Ecto neural progenitor cell (in vitro differentiated cells): ENCODE results near the gene YJEFN3.
A peak's percentile ranks its signal among the peaks of the same experiment; 100 is the strongest.

Source experiments
- DNase-seq: peaks from one replicate; pipeline ENCODE4 v3.0.0-alpha.2; 2018; ENCODE audit warnings: low spot score

YJEFN3 gene

DNA sequence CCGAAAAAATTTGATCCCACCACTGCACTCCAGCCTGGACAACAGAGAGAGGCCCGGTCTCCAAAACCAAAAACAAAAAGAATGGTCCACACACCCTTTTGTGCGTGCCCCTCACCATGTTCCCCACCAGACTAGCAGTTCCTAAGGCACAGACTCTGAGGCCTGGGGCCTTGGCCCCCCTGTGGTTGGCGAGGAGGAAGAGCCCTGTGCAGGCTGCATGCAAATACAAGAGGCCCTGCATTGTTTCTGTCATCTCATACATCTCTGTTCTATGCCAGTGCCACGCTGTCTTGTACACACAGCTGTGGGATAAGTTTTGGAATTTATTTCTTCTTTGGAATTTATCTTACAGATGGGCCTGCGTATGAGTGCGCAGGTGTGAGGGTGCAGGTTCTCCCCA is 4.7 kb upstream of the YJEFN3 start:
- DNase-seq = no peak

DNA sequence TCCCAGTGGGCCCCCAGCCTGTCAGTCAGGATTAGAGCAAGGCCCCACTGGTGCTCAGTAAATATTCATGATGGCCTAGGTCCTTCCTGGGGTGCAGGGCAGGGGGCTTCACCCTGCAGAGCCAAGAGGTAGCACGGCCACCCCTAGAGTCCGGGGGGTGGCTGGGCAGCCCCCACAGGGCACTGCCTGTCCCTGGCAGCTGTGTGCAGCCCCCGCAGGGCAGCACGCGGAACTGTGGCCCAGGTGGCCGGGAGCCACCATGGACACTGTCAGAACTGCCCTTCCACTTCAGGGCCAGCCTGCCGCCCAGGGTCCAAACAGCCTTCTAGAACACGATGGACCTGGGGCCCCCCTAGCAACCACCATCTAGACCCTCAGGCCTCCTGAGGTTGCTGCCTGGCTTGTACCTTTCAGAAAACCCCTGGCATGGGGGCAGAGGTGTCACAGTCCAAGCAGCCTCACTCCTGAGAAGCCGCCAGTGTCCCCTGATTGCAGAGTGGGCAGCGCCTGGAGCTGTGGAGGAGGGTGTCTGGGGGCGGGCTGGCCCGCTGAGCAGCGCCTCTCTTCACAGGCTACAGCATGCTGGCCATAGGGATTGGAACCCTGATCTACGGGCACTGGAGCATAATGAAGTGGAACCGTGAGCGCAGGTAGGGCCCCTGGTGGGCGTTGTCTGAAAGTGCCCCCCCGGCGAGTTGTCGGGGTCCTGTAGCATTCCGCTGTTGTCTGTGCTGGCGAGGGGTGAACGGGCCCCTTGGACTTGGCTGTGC is 2.9 kb upstream of the YJEFN3 start:
- DNase-seq = no peak

DNA sequence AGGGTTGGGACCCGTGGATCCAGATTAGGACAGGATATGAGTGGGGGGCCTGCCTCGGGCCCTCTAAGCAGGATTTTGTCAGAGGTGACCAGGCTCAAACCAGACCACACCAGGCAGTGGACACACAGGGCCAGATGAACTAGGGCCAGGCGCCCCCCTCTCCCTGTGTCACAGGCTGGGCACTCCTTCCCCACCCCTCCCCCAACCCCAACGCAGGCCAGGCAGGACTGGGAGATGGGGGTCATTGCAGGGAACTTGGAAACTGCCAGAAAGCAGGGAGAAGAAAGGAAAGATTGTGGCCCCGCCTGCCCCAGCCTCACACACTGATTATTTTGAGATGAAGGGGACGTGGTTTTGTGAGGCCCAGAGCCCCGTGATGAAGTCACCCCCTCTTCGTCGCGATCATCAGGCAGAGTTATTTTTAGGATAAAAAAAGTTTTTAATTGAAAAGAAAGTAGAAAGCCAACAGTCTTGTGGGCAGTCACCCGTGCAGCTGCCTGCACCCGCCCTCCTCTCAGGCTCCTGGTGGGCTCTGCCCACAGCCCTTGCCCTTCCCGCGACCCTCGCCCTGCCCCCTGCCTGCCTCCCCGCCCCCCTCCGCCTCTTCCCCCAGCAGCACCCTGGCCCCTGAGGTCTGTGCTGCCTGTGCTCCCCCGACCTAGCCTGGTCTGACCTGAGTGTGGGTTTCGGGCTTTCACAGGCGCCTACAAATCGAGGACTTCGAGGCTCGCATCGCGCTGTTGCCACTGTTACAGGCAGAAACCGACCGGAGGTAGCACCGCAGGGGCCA is 1.9 kb upstream of the YJEFN3 start:
- DNase-seq = no peak

DNA sequence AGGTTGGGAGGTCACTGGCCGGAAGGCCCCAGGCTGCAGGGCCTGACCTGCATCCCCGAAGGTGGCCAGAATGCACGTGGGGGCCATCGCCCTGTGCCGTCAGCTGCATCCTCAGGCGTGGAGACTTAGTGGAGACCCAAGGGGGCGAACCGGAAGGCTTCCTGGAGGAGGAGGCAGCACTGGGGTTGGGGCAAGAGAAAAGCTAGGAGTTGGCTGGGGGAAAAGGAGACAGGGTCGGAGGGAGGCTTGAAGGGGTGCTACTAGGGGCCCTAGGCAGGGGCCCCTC is 1.4 kb upstream of the YJEFN3 start:
- no peak for DNase-seq

DNA sequence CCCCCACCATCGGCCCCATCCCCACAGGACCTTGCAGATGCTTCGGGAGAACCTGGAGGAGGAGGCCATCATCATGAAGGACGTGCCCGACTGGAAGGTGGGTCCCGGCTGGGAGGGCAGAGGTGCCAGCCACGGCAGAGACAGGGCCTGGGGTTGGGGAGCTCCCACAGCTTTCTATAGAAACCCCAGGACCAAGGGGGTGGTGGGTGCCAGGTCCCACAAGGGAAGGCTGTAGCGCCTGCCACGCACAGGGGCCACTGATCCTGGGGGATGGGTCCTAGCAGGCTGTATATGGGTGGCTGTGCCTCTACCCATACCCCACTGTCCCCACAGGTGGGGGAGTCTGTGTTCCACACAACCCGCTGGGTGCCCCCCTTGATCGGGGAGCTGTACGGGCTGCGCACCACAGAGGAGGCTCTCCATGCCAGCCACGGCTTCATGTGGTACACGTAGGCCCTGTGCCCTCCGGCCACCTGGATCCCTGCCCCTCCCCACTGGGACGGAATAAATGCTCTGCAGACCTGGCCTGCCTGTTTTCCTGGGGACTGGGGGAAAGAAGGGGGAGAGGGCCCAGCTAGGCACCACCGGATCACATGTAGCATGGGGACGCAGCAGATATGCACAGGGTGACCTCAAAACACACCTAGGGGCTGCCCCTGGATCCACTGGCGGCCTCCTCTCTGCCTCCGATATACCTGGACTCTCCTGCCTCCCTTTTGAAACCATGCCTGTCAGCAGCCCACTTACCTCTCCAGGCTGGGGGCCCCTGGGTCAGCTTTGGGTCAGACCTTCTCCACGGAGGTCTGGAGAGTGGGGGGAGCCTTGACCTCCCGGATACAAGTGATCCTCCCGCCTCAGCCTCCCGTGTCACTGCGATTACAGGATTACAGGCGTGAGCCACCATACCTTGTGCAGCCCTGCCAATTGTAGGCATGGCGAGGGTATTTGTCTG is 761 bp upstream of the YJEFN3 start:
- no peak for DNase-seq

DNA sequence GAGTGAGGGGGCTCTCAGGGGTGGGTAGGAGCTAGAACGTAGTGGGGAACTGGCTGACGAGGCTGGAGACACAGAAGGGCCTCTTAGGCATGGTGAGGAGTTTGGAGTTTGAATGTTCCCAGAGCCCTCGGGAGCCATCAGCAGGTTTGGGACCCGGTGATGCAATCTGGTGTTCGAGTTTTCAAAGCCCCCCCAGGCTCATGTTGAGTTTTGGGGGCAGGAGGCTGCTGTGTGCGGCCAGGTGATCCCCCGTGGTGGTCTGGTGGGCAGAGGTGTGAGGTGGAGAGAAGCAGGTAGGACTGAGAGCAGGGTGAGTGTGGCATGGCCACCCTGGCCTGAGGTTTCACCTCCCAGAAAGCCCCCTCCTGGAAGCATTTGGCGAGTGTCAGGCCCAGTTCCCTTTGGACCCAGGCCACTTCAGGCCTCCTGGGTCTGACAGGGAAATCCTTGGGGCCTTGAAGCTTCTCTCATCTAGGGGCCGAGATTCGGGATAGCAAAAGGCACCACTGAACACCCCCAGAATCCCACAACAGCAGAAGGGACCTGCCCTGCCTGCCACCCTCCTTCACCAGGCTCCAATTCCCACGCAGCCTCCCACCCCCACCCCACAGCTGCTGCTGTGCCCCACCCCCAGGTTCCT is 1.2 kb downstream of the YJEFN3 start:
- no peak for DNase-seq

DNA sequence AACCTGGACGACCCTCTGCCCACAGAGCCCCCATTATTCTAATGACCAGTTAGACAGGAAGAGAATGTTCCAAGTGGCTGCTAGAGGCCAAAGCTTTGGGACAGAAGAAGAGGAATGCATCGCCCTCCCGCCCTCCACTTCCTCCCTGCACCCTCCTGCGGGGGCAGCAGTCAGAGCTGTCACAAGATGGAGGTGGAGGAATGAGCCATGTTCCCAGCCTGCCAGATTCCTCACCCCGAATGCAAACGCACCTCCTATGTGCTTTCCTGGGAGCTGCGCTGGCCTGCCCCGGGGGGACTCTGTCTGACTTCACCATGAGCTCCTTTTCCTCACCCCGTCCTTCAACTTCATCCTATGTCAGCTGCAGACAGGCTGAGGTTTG is 1.7 kb downstream of the YJEFN3 start:
- DNase-seq = no peak

DNA sequence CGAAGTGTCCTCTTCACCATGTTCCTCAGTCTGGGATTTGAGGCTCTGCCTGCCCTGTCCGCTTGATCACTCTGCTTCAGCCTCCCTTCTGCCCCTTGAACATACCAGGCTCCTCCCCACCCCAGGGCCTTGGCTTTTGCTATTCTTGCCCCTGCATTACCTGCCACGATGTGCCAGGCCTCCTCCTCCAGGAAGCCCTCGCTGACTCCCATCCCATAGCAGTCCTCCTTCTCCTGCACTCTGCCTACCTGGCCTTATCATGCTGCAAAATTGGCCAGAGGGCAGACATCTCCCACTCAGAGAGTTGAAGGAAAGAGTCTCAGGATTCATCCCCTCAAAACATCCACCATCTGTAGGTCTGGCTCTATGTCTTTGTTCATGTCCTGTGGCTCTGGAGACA is 2.2 kb downstream of the YJEFN3 start:
- DNase-seq = no peak

DNA sequence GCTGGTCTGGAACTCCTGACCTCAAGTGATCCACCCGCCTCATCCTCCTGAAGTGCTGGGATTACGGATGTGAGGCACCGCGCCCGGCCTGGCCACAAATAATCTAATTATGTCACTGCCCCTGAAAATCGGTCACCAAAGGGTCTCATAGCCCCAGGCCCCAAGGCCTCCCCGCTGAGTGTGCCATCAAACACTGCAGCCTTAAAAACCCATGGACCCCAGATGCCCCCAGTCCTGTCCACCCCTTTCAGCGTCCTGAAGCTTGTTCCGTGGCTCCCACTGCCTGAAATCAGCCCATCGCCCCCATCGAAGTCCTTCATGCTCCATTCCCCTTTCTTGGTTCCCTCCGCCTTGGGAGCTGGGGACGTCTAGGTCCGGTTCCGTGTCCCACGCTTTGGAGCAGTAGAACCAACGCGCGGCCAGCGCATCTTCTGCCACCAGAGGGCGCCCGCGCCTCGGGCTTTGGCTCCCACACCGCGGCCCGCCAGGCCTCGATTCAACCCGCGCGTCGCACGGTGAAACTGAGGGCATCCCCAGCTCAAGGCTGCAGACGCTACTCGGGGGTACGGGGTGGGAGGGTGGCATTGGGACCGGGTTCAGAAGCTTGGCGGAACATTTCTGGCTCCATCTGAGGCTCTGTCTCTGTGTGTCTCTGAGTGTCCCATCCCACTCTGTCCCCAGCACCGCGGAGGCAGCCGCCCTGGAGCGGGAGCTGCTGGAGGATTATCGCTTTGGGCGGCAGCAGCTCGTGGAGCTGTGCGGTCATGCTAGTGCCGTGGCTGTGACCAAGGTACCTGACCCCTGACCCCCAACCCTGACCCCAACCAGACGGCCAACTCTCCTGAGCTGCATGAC is 3.5 kb downstream of the YJEFN3 start:
- peak; percentile 88 for DNase-seq

DNA sequence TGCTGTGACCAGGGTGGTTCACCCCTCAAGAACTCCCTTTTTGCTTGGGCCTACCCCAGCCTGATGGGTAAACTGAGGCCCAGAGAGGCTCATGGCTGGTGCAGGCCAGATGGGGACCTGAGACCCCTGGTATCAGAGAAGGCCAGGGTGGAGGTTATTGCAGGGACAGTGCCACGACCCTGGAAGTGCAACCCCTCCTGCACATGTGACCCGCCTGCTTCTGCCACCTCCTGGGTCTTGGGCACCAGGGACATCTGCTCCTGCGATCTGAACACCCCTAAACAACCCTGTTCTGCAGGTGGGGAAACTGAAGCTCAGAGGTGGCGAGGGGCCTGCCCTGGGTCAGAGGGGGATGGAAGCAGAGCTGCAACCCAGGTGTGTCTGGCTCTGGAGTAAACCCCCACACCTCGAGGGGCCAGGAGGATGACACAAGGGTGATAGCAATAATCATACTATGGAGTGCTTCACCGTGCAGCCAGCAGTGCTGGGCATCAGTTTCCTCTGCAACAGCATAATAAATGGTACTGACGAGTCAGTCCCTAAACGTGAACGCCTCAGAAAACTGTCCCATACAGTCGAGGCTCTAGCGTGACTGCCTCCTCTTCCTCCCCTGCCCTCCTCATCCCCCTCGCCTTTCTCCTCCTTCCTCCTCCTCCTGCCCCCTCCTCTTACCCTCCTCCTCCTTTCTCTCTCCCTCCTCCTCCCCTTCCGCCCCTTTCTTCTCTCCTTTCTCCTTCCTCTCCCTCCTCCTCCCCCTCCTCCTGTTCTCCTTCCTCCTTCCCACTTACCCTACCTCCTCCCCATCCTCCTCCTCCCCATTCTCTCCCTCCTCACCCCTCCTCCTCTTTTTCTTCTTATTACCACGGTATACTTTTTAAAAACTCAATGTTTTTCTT is 4.3 kb downstream of the YJEFN3 start:
- no peak for DNase-seq

DNA sequence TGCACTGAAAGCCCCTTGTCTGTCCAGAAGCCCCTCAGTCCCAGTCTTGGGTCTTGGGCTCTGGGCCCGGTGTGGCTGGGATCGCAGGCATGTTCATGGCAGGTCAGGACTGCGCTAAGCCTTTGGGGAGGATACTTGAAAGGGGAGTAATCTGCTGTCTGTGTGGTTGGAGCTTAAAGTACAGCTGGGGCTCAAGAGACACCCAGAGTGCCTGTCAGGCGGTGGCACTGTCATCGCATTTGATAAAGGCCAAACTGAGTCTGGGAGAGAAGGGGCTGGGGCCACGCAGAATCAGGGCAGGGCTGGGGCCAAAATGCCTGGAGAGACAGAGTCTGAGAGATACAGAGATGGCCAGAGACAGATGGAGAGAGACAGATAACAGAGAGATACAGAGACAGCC is 5.1 kb downstream of the YJEFN3 start:
- DNase-seq = no peak

DNA sequence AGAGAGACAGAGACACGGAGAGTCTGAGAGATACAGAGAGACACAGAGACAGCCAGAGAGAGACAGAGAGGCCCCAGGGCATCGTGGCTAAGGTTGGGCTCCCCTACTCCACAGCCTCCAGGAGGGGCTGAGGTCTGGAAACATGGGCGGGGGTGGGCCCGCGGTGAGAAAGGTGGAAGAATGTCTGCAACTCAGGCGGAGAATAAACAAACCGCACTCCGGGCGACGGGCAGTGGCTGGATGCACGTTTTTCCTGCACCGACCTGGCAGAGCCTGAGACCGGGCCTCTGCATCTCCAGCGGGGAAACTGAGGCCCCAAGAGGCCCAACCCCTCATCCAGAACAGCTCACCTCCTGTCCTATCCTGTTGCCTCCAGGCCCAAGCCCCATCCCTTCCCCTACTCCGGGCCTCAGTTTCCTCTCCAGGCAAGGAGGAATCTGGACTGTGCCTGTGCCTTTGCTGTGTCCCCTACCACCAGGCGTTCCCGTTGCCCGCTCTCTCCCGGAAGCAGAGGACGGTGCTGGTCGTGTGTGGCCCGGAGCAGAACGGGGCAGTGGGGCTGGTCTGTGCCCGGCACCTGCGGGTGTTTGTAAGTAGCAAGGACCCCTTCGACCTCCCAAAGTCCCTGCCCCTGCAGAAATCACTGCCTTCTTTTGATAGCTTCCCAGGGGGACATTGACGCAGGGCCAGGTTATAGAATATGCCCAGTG is 6.0 kb downstream of the YJEFN3 start:
- DNase-seq = no peak

DNA sequence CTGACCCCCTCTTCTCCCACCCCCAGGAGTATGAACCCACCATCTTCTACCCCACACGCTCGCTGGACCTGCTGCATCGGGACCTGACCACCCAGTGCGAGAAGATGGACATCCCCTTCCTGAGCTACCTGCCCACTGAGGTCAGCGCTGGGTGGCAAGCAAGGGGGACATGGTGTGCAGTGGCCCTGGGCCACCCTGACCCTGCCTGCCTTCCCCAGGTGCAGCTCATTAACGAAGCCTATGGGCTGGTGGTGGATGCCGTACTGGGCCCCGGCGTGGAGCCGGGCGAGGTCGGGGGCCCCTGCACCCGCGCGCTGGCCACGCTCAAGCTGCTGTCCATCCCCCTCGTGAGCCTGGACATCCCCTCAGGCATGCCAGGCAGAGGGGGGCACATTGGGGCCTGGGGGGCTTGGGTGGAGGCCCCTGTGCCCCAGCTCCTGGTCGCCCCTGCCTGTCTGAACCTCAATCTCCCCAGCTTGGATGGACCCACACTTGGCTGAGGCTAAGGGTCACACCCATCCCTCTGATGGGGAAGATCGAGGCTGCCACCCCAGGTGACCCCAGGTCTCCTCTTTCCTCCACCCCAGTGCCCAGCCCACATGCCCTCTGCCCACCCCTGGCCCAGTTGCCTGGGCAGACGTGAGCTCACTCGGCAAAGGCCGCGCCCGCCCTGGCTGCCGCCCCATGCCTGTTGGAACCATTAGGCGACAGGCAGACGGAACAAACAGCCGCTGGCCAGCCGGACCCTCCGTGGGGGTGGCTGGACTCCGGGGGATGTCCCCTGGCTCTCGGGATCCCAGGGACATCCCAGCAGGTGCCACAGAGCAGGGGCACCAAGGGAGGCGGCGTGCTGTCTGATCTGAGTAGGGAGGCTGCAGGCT is 6.8 kb downstream of the YJEFN3 start:
- DNase-seq = no peak

DNA sequence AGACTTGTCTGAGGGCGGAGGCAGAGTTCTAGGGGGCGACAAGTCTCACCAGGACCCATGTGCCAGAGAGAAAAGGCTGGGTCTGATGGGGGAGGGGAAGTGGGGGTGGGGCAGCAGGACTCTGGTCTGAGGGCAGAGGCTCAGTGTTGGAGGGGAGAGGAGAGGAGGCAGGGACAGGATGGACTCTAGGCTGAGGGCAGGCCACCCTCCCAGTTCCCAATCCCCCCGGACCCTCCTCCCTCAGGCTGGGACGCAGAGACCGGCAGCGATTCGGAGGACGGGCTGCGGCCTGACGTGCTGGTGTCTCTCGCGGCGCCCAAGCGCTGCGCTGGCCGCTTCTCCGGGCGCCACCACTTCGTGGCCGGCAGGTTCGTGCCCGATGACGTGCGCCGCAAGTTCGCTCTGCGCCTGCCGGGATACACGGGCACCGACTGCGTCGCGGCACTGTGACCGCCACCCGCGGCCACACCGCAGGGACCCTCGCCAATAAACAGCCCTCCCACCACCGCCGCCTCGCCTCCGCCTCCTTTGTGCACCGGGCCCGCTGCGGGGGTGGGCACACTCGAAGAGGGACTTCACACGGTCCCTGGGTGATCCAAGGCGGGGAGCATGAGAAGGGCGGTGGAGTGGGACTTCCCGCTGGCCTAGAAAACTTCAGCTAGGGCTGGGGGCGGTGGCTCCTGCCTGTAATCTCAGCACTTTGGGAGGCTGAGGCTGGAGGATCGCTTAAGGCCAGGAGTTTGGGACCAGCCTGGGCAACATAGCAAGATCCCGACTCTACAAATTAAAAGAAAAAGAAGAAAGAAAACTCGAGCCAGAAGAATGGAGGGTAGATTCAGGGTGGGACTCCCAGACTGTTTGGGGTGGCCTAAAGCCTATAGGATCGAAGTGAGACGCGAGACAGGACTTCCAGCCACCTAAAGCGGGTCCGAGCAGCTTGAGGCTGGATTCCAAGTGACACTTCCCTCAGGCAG is 8.7 kb downstream of the YJEFN3 start:
- no peak for DNase-seq

DNA sequence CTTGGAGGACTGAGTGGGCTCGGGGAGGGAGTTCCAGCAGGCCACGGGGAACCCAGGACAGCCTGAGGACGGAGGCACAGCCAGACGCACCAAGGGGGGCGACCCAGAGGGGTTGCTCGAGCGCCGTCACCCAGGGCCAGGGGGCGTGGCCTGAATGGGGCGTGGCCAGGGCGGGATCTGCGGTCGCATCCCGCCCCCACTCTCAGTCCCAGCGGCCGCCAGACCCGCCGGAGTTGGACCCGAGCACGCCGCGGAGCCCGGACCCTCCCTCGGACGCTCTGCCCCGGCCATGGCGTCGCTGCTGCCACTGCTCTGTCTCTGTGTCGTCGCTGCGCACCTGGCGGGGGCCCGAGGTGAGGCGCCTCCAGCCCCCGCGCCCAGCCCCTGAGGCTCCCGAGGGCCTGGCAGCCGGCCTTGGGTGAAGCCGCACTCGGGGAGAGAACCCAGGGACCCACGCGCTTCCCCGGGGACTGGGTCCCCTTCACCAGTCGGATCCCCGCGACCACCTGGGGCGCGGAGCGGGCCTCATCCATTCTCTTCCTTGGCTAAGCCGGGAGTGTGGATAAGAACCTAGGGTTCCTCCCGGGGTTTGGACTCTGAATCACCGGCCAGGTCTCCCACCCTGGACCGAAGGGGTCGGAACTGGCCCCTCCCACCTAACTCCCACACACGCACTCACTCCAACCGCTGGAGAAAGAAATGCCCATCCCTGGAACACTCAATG is 9.5 kb downstream of the YJEFN3 start, which contains the start of gene CILP2:
TSS of gene CILP2 (plus strand) at position 205 of the 724 bp plus-strand sequence. CDS start at position 290, 85 bp downstream.
- DNase-seq = peak; percentile 84

DNA sequence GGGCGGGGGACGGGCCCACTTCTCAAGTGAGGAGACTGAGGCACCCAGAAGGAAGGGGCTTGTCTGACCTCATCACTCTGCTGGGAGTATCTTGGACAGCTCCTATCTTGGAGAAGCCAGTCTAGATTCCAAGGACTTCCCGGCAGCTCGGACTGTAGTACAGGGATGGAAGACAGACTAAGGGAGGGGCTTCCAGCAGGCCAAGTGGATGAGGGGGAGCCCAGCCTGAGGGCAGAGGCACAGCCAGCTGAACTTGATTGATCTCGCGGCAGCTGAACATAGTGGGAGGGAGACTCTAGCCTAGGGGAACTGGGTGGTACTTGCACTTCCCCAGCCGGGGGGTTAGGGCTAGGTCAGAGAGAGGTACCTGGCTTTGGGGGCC is 10.1 kb downstream of the YJEFN3 start:
- no peak for DNase-seq

DNA sequence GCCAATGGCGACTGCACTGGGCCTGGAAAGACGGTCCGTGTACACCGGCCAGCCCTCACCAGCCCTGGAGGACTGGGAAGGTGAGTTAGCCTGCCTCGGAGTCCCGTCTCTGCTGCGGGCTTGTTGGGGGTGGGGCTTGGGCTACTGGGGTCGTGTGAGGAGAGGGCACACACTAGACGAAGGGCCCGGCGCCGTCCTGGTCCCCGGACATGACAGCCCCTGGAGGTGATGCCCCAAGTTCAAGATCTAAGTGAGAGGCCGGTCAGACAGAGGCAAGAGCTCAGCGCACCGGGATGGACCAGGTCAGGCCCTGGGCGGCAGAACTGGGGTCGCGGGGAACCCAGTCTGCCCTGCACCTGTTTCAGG is 11.0 kb downstream of the YJEFN3 start:
- DNase-seq = no peak
